ENCODE data around the gene SLC4A1. TPM values are rescaled to one million over a fixed set of nuclear protein-coding genes. Genes with fewer than 3 reads are reported as not detected.

SLC4A1 gene
- total and polyA plus RNA-seq, 2 of the 13 experiments (the other 11 are each of a cell fraction or from before 2014, with no cell fraction given) = not detected

DNA sequence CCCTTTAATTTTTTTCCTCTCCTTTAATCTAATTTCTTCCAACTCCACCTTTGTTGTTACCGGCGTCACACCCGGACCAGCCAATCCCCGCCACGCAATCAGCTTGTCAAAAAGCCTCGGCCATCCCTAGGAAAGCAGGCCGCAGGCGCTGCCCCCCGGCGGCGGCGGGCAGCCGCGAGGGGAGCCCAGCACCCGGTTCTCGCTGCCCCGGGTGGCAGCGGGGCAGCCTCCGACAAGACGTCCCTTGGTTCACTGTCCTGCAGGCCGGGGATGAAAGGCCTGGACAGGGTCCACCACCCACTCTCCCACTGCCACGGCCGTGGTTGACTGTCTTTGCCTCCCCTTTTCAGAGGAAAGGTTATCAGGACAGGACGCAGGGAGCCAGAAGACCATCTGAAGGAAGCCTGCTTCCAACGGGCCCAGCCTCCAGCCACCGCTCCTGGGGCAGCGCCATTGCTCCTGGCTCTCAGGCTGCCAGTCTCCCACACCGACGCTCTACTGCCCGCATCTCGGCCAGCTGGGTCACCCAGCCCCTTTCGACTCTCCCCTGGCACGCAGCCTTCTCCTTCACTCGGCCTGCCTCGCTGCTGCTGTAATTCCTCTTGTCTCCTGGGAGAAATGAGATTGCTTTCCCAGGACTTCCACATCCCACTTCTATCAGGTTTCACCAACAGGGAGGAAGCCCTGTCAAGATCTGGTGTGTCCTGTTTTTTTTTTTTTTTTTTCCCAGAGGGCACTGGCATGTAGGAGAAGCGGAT is 45.6 kb downstream of the SLC4A1 start (continued):
- TF ChIP-seq, protein P1, sequence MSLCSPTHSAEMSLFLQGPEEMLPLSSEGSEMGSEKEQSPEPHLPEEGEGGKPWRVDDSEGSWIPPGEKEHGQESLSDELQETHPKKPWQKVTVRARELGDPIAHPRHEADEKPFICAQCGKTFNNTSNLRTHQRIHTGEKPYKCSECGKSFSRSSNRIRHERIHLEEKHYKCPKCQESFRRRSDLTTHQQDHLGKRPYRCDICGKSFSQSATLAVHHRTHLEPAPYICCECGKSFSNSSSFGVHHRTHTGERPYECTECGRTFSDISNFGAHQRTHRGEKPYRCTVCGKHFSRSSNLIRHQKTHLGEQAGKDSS (CRISPR knock-in tag; IDR thresholded peaks at IDR 0.05; ENCODE audit: borderline replicate concordance, low read depth) = peak; percentile 88
- no peak for TF ChIP-seq FOXP1 (IDR thresholded peaks at IDR 0.05)
- TF ChIP-seq FOXP1 (CRISPR knock-in tag; IDR thresholded peaks at IDR 0.05) = no peak
- no peak for TF ChIP-seq ZNF556 (CRISPR knock-in tag; IDR thresholded peaks at IDR 0.05; ENCODE audit: borderline replicate concordance)
- TF ChIP-seq ZNF34 (CRISPR knock-in tag; IDR thresholded peaks at IDR 0.05; ENCODE audit: borderline replicate concordance) = no peak
- TF ChIP-seq ZNF572 (CRISPR knock-in tag; IDR thresholded peaks at IDR 0.05) = 0 out of 2 replicates have a peak, but pooled peaks have one; percentile 76
- peak; percentile 51 for TF ChIP-seq KDM5B (CRISPR knock-in tag; IDR thresholded peaks at IDR 0.05; ENCODE audit: borderline replicate concordance)
- TF ChIP-seq, protein P2, sequence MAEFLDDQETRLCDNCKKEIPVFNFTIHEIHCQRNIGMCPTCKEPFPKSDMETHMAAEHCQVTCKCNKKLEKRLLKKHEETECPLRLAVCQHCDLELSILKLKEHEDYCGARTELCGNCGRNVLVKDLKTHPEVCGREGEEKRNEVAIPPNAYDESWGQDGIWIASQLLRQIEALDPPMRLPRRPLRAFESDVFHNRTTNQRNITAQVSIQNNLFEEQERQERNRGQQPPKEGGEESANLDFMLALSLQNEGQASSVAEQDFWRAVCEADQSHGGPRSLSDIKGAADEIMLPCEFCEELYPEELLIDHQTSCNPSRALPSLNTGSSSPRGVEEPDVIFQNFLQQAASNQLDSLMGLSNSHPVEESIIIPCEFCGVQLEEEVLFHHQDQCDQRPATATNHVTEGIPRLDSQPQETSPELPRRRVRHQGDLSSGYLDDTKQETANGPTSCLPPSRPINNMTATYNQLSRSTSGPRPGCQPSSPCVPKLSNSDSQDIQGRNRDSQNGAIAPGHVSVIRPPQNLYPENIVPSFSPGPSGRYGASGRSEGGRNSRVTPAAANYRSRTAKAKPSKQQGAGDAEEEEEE (CRISPR knock-in tag; IDR thresholded peaks at IDR 0.05; ENCODE audit: borderline replicate concordance) = no peak
- TF ChIP-seq ISX (CRISPR knock-in tag; conservative IDR thresholded peaks at IDR 0.05) = peak; percentile 21; the same call in 1 of the 2 replicates
- TF ChIP-seq, protein P3, sequence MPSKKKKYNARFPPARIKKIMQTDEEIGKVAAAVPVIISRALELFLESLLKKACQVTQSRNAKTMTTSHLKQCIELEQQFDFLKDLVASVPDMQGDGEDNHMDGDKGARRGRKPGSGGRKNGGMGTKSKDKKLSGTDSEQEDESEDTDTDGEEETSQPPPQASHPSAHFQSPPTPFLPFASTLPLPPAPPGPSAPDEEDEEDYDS (CRISPR knock-in tag; IDR thresholded peaks at IDR 0.05) = peak; percentile 66
- TF ChIP-seq ZNF83 (CRISPR knock-in tag; IDR thresholded peaks at IDR 0.05; ENCODE audit: borderline replicate concordance) = 0 out of 2 replicates have a peak, but pooled peaks have one; percentile 13
- TF ChIP-seq SRSF9 (IDR thresholded peaks at IDR 0.05; ENCODE audit: borderline replicate concordance, insufficient read depth, low read depth, low read length, poor library complexity, severe bottlenecking) = no peak
- TF ChIP-seq, protein P4, sequence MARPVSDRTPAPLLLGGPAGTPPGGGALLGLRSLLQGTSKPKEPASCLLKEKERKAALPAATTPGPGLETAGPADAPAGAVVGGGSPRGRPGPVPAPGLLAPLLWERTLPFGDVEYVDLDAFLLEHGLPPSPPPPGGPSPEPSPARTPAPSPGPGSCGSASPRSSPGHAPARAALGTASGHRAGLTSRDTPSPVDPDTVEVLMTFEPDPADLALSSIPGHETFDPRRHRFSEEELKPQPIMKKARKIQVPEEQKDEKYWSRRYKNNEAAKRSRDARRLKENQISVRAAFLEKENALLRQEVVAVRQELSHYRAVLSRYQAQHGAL (CRISPR knock-in tag; IDR thresholded peaks at IDR 0.05; ENCODE audit: not compliant biosample characterization) = peak; percentile 42
- TF ChIP-seq STAG1 (CRISPR knock-in tag; IDR thresholded peaks at IDR 0.05) = peak; percentile 35
- TF ChIP-seq, protein P5, sequence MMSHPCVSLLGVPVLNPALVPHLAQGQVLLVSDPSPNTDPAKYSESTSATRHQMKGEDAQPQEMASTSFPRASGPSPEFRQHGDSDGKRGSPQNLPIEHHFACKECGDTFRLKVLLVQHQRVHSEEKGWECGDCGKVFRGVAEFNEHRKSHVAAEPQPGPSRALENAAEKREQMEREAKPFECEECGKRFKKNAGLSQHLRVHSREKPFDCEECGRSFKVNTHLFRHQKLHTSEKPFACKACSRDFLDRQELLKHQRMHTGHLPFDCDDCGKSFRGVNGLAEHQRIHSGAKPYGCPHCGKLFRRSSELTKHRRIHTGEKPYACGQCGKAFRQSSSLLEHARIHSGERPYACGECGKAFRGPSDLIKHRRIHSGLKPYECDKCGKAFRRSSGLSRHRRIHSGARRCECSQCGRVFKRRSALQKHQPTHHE (CRISPR knock-in tag; IDR thresholded peaks at IDR 0.05; ENCODE audit: borderline replicate concordance) = 0 out of 2 replicates have a peak, but pooled peaks have one; percentile 21
- no peak for TF ChIP-seq WIZ (CRISPR knock-in tag; IDR thresholded peaks at IDR 0.05)
- TF ChIP-seq ZMYM3 (CRISPR knock-in tag; IDR thresholded peaks at IDR 0.05) = no peak
- 0 out of 2 replicates have a peak, but pooled peaks have one; percentile 59 for TF ChIP-seq ZNF333 (CRISPR knock-in tag; IDR thresholded peaks at IDR 0.05; ENCODE audit: borderline replicate concordance)
- peak; percentile 14 for TF ChIP-seq XRCC5 (optimal IDR thresholded peaks at IDR 0.05; ENCODE audit: low read length)
- no peak for TF ChIP-seq SNAPC2 (CRISPR knock-in tag; IDR thresholded peaks at IDR 0.05)
- 0 out of 2 replicates have a peak, but pooled peaks have one; percentile 40 for TF ChIP-seq MAFG (CRISPR knock-in tag; IDR thresholded peaks at IDR 0.05)
- peak; percentile 4; the same call in 1 of the 2 replicates for TF ChIP-seq GLI4 (CRISPR knock-in tag; IDR thresholded peaks at IDR 0.05; ENCODE audit: borderline replicate concordance)
- 0 out of 2 replicates have a peak, but pooled peaks have one; percentile 67 for TF ChIP-seq ZFP37 (CRISPR knock-in tag; IDR thresholded peaks at IDR 0.05; ENCODE audit: borderline replicate concordance)
- TF ChIP-seq PITX1 (CRISPR knock-in tag; IDR thresholded peaks at IDR 0.05) = no peak
- TF ChIP-seq ZNF224 (CRISPR knock-in tag; IDR thresholded peaks at IDR 0.05) = no peak
